HG02970 (cell line): ENCODE data around the gene MRPS18C.
"Not testable (repeated sequence)": the region's sequence is repeated elsewhere in the genome, so short reads cannot be mapped to it uniquely, and the experiment has no call there.

ENCODE experiments used
- ATAC-seq: cut with Tn5 transposase; IDR thresholded peaks from one replicate; pipeline ENCODE4 v1.9.1; 2021; ENCODE audit warnings: mild to moderate bottlenecking, moderate library complexity, moderate number of reproducible peaks; ENCODE audit not compliant: unreplicated experiment, low FRiP score

MRPS18C gene

DNA sequence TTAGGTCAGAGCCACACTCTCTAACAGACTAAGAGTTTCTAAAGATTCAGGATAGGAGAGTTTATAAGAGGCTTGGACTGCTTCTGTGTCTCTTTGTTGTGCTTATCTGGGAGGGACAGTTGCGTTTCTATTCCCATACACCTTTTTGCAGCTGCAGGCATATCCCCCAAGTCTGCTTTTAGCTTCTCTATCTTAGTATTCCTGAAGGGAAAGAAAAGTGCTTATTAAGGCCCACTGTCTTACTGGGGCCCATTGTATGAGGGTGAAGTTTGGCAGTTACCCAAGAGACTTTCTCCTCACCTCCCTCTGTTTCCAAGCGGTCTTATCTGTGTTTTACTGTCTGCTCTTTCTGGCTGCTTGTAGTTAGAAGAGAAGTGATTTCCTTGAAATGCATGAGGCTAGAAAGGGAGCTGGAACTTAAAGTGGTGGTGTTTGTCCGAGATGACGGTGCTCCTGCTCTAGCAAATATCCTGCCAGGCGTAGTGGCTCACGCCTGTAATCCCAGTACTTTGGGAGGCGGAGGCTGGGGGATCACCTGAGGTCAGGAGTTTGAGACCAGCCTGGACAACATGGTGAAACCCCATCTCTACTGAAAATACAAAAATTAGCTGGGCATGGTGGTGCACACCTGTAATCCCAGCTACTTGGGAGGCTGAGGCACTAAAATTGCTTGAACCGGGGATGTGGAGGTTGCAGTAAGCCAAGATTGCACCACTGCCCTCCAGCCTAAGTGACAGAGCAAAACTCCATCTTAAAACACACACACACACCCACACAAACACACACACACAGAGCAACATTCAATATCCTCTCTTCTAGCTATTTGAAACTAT lies 40.4 kb downstream of the MRPS18C start:
- ATAC-seq: not testable (repeated sequence)

DNA sequence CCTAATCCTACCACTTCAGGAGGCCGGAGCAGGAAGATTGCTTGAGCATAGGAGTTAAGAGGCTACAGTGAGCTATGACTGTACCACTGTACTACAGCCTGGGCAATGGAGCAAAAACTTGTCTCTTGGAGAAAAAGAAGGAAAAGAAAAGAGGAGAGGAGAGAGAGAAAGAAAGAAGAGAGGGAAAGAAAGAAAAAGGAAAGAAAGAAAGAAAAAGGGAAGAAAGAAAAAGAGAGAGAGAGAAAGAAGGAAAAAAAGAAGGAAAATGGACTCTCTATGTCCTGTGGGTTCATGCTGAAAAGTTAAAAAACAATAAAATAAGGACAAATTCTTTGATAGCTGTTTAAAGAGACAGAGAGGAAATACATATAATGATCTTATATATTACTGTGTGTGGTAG lies 42.3 kb downstream of the MRPS18C start:
- ATAC-seq: no peak

- not testable (repeated sequence) for ATAC-seq
Measured at GRCh38 chr4:83501671-83502070, 45.8 kb downstream of the MRPS18C start.

GRCh38 chr4:83503974-83504373 lies 48.1 kb downstream of the MRPS18C start:
- ATAC-seq: no peak

DNA sequence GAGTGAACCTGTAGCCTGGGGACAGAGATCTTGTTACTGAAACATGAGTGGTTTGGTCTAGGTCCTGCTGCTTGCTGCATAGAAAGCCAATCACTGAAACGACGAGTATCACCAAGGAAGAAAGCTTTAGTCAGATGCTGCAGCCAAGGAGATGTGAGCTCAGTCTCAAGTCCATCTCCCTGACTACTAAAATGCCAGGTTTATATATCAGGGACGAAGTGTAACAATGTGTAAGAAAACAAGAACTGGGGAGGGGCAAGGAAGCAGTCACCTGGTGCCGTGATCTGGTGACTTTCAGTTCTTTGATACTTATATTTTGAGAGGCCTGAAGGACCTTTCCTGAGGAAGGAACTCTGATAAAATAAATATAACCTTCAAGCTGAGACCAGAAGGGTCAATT lies 48.6 kb downstream of the MRPS18C start:
- no peak for ATAC-seq

DNA sequence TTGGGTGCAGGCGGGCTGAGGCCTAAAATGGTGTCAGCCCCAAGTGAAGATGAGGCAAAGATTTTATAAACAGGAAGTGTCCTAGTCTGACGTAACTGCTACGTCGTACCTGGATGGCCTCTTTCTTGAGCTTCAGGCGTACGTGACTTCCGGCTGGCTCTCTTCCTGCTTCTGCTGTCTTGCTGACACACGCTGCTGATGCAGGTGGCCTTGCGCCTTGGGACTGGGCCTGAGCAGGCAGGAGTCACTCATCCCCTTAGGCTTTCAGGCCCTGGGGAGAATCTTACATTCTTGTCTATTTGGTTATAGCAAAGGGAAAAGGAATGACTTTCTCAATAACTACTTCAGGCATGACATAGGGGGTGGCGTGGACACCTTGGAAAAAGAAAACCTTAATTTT lies 49.1 kb downstream of the MRPS18C start:
- ATAC-seq: no peak

GRCh38 chr4:83509156-83509585 lies 53.3 kb downstream of the MRPS18C start:
- not testable (repeated sequence) for ATAC-seq

DNA sequence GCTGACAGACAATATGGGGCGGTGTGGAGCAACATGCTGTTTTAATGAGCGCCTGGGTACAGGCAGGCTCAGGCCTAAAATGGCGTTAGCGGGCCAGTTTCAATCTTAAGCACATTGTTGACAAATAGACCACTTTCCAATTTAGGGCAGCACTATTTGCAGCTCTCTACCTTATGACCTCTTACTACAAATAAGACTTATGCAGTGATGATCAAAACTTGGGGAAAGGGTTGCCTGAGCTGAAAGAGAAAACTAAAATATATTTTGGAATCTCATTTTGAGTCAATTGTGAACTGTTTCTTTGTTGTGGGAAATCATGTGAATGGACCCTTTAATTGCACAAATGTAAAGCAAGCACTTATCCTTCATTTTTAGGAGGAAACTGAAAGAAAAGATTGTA lies 54.6 kb downstream of the MRPS18C start:
- ATAC-seq: no peak
